AG09309 (cell line): Measurements from ENCODE around the gene PYHIN1.

ENCODE experiments used
- DNase-seq: peaks from one replicate; pipeline ENCODE4 v3.0.0-alpha.2; 2010; ENCODE audit warnings: low read depth
- H3K4me3 ChIP-seq: 2 replicates; pipeline ENCODE4 v1.5.1; 2011; ENCODE audit warnings: mild to moderate bottlenecking, low read depth, low read length, moderate library complexity; ENCODE audit not compliant: control insufficient read depth
- TF ChIP-seq, protein P1 (sequence below): IDR thresholded peaks from 2 replicates; pipeline ENCODE4 v1.5.1; 2011; ENCODE audit warnings: mild to moderate bottlenecking, low read depth, low read length, inconsistent platforms; ENCODE audit not compliant: insufficient read depth, control insufficient read depth; ENCODE audit errors: missing control alignments

Gene PYHIN1

DNA sequence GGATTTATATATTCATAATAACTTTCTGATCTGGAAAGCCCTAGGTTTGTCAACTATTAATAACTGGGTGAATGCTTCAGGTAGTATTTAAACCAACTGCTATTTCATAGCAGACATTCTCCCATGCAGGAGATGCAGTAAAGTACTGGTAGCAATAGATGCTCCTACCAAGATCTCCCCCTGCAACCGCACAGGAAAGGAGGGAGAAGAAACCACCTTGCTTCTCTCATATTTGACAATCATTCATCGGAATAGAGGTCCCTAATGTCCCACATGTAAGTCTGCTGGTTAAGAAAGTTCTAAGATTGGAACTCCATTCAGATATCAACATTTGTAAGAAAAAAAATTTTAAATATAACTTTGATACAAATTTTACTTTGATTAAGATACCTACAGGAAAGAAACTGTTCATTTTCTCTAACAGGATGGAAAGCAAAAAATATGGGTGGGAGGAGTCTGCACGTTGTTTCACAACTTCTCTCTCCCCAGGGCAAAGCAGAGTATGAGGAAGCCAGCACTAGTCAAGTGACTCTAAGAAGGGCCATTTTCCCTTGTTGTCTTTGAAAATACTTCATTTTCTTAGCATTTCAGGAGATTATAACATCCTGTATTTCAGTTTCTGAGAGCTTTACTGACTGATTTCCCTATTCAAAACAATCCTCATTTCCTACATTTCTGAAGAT, at the start of gene PYHIN1:
PYHIN1 (plus strand) TSS at position 498 of the 683 bp plus-strand sequence. CDS start 5,359 bp downstream, outside the sequence.
- TF ChIP-seq, protein P1, sequence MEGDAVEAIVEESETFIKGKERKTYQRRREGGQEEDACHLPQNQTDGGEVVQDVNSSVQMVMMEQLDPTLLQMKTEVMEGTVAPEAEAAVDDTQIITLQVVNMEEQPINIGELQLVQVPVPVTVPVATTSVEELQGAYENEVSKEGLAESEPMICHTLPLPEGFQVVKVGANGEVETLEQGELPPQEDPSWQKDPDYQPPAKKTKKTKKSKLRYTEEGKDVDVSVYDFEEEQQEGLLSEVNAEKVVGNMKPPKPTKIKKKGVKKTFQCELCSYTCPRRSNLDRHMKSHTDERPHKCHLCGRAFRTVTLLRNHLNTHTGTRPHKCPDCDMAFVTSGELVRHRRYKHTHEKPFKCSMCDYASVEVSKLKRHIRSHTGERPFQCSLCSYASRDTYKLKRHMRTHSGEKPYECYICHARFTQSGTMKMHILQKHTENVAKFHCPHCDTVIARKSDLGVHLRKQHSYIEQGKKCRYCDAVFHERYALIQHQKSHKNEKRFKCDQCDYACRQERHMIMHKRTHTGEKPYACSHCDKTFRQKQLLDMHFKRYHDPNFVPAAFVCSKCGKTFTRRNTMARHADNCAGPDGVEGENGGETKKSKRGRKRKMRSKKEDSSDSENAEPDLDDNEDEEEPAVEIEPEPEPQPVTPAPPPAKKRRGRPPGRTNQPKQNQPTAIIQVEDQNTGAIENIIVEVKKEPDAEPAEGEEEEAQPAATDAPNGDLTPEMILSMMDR: no peak

DNA sequence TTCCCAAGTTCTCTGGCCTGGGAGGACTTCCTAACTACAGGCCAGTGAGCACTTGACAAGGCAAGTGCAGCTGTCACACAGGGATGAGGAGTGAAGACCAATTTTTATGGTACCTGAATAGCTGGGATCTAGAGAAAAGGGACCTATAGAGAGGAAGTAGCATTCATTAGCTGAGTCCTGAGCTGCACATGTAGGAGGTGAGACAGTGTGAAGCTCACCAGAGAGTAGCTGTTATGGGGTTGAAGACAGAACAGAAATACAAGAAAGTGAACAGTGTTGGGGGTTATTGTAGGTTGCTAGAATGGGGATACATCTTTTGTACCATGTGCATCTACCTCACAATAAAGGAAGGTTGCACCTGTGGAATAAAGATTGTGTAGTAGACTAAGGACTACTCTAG, 37.7 kb upstream of the PYHIN1 start:
- TF ChIP-seq, protein P1: no peak
- DNase-seq: no peak
- H3K4me3 ChIP-seq: no peak overlapping the region

More for the DNA sequence above, at the start of gene PYHIN1:
- DNase-seq: no peak
- H3K4me3 ChIP-seq: no peak within 1 kb of the TSS

DNA sequence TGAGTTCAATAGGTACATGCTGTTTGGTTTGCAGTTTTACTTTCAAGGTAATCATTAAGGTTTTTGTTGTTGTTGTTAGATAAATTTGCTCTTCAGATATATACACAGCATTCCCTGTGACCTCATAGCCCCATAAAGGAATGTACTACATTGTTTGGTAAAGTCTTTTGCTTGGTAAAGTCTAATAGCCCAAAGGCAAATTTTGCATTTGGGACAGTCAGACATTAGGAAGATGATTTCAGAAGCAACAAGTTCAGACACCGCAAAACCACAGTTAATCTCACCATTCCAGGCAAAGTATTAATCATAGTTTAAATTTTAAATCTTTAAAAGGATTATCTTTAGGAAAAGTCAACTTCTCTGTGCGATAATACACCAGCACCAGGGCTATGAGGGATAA, 32.6 kb upstream of the PYHIN1 start:
- no peak for DNase-seq
- H3K4me3 ChIP-seq: no peak overlapping the region
- TF ChIP-seq, protein P1: no peak

DNA sequence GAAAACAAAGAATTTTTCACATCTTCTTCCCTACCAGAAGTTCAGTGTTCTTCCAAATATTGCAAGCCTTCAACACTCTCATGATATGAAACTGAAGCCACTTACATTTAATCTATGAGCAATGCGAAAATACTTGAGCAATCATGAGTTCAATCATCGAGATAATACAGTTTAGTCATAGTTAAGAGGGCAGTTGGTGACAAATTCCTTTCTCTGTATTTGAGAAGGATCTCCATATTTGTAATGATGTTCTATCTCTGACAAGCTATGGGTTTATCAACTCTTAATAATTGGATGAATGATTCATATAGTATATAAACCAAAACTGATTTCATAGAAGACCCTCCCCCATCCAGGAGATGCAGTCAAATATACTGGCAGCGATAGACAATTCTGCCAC, 29.7 kb upstream of the PYHIN1 start:
- no peak for DNase-seq
- TF ChIP-seq, protein P1: no peak
- H3K4me3 ChIP-seq: no peak overlapping the region

DNA sequence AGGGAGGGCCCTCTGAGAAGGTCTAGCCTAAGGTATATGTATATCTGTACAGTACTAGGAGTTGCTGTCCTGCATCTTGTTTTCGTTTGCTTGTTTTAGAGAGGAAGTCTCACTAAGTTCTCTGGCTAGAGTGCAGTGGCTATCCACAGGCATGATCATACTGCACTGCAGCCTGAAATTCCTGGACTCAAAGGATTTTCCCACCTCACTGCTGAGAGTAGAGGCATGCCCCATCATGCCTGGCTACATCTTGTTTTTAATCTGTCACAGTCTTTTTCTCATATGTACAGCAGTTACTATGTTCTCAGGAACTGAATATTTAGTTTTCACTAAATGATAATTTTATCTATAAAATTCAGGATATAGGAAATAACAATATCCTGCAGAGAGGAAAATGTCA, 15.3 kb upstream of the PYHIN1 start:
- TF ChIP-seq, protein P1: no peak
- H3K4me3 ChIP-seq: no peak overlapping the region
- DNase-seq: no peak

DNA sequence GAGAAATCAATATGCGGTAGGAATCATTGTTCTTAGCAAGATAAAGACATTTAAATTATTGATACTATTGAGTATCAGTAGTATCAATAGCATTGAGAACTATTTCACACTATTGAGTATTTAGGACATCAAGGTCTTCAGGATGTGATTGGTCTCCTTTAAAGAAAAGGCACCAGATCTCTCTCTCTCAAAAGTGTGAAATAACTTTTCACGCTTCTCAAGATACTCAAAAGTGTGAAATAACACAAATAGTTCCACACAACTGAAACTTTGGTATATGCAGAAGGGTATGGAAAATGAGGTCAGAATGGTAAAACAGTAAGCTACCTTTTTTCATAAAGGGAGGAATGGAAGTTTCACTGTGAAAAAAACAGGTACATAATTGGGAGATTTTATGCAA, 6.7 kb upstream of the PYHIN1 start:
- DNase-seq: no peak
- H3K4me3 ChIP-seq: no peak overlapping the region
- TF ChIP-seq, protein P1: no peak
